Chondrocyte (in vitro differentiated cells): ENCODE data around the gene TMEM163. TPM values are rescaled to one million over a fixed set of nuclear protein-coding genes. Genes with fewer than 3 reads are reported as not detected.

Source experiments
- DNase-seq: peaks from one replicate; pipeline ENCODE4 v3.0.0; 2021; ENCODE audit warnings: mixed read lengths, low spot score
- H3K27ac Mint-ChIP-seq: one replicate; pipeline ENCODE4 v1.8.0; 2021; ENCODE audit warnings: mild to moderate bottlenecking, moderate library complexity, mixed read lengths; ENCODE audit not compliant: unreplicated experiment
- H3K27me3 Mint-ChIP-seq: 2 replicates; pipeline ENCODE4 v1.8.0; 2021; ENCODE audit warnings: low read depth, mixed read lengths
- H3K36me3 Mint-ChIP-seq: 2 replicates; pipeline ENCODE4 v1.8.0; 2021; ENCODE audit warnings: low read depth, mixed read lengths
- H3K4me1 Mint-ChIP-seq: 2 replicates; pipeline ENCODE4 v1.8.0; 2021; ENCODE audit warnings: low read depth, mild to moderate bottlenecking, mixed read lengths
- H3K4me3 Mint-ChIP-seq: one replicate; pipeline ENCODE4 v1.8.0; 2021; ENCODE audit warnings: mild to moderate bottlenecking, moderate library complexity, mixed read lengths; ENCODE audit not compliant: unreplicated experiment
- H3K9me3 Mint-ChIP-seq: 2 replicates; pipeline ENCODE4 v1.8.0; 2021; ENCODE audit warnings: low read depth, mixed read lengths
- CTCF ChIP-seq: fragments of 200-600 bp; sonication (generic); IDR thresholded peaks from 2 replicates; pipeline ENCODE4 v1.5.0; 2021; ENCODE audit warnings: antibody characterized with exemption, mild to moderate bottlenecking, moderate library complexity
- total RNA-seq: library from RNA; stranded (reverse); gene quantifications from 3 replicates; pipeline ENCODE4 v1.2.1, GENCODE V29; 2021

The TMEM163 gene
- total RNA-seq, 1 donor from 2014 or later, result 0.07 TPM

- DNase-seq, result no peak
- H3K4me1 Mint-ChIP-seq, result no peaks in the 10 kb centered on the region
- TF ChIP-seq CTCF, result no peak
- no peak overlapping the region for H3K4me3 Mint-ChIP-seq
- H3K27ac Mint-ChIP-seq, result no peak overlapping the region
- no peaks in the 10 kb centered on the region for H3K36me3 Mint-ChIP-seq
- H3K27me3 Mint-ChIP-seq, result peaks cover 21% of the 10 kb centered on the region
- peaks cover 7% of the 10 kb centered on the region for H3K9me3 Mint-ChIP-seq
Observed at GRCh38 chr2:134670955-134671354, 47.8 kb downstream of the TMEM163 start.

- Mint-ChIP-seq H3K36me3 (no peaks in the 10 kb centered on the region), H3K27me3 (peaks cover 21% of the 10 kb centered on the region), H3K27ac (no peak overlapping the region), H3K4me3 (no peak overlapping the region), H3K4me1 (no peaks in the 10 kb centered on the region), H3K9me3 (peaks cover 7% of the 10 kb centered on the region)
- DNase-seq, result no peak
- TF ChIP-seq CTCF, result no peak
Observed at GRCh38 chr2:134669731-134670669, 48.8 kb downstream of the TMEM163 start.

- Mint-ChIP-seq H3K4me1 (no peaks in the 10 kb centered on the region), H3K27me3 (peaks cover 26% of the 10 kb centered on the region), H3K4me3 (no peak overlapping the region), H3K9me3 (peaks cover 5% of the 10 kb centered on the region), H3K36me3 (no peaks in the 10 kb centered on the region), H3K27ac (no peak overlapping the region)
- DNase-seq, result no peak
- no peak for TF ChIP-seq CTCF
Observed at GRCh38 chr2:134668821-134669220, 50.0 kb downstream of the TMEM163 start.

GRCh38 chr2:134667541-134667940 lies 51.3 kb downstream of the TMEM163 start:
- Mint-ChIP-seq H3K4me3 (no peak overlapping the region), H3K36me3 (no peaks in the 10 kb centered on the region), H3K27me3 (peaks cover 30% of the 10 kb centered on the region), H3K4me1 (no peaks in the 10 kb centered on the region), H3K9me3 (no peaks in the 10 kb centered on the region), H3K27ac (no peak overlapping the region)
- TF ChIP-seq CTCF, result no peak
- no peak for DNase-seq

GRCh38 chr2:134667081-134667480 lies 51.7 kb downstream of the TMEM163 start:
- H3K27ac Mint-ChIP-seq, result no peak overlapping the region
- peaks cover 30% of the 10 kb centered on the region for H3K27me3 Mint-ChIP-seq
- no peaks in the 10 kb centered on the region for H3K36me3 Mint-ChIP-seq
- no peak overlapping the region for H3K4me3 Mint-ChIP-seq
- DNase-seq, result no peak
- H3K9me3 Mint-ChIP-seq, result no peaks in the 10 kb centered on the region
- TF ChIP-seq CTCF, result no peak
- H3K4me1 Mint-ChIP-seq, result no peaks in the 10 kb centered on the region
